NCI-H345 (cell line): ENCODE results near the gene ZNF444.
"Not testable (repeated sequence)": the region's sequence is repeated elsewhere in the genome, so short reads cannot be mapped to it uniquely, and the experiment has no call there.

ENCODE experiments used
- DNase-seq: peaks from one replicate; lab custom pipeline; 2025; lab: John Stamatoyannopoulos, UW

Gene ZNF444

GRCh38 chr19:56177564-56178243 lies 36.6 kb downstream of the ZNF444 start:
- DNase-seq: no peak

GRCh38 chr19:56189785-56190184 lies 48.7 kb downstream of the ZNF444 start:
- no peak for DNase-seq

DNA sequence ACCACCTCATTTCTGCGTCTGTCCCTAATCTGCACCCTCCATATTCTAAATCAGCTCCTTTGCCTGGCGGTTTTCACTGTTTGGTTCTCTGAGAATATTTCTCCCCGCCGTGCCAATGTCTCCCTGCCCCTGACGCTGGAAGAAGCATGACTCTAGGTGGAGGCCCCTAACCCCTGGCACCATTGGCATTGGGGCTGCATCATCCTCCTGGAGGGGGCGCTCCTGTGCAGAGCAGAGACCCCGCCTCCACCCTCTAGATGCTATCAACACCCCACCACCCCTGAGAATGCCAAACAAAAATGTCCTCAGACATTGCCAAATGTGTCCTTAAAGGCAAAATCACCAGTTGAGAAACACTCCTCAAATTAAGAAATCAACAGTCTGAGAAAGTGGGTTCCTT lies 50.0 kb downstream of the ZNF444 start:
- no peak for DNase-seq

GRCh38 chr19:56191711-56192110 lies 50.6 kb downstream of the ZNF444 start:
- DNase-seq: no peak

DNA sequence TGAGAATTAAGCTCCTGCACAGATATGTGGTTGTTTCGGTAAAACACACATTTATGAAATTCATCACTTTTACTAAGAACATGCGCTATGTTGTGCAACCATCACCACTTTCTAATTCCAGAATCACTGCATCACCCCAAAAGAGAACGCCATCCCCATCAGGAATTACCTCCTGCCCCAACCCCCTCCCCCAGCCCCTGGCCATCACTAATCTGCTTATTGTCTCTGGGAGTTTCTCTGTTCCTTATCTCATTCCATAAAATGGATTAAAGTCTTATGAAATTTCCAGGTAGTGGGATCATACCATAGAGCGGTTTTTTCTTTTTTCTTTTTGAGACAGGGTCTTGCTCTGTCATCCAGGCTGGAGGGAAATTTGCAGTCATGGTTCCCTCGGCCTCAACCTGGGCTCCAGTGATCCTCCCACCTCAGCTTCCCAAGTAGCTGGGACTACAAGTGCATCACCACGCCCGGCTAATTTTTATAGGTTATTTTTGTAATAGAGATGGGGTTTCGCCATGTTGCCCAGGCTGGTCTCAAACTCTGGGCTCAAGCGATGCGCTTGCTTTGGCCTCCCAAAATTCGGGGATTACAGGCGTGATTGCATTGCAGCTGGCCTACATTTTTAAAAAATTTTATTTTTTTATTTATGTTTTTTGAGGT lies 53.0 kb downstream of the ZNF444 start:
- DNase-seq: no peak

GRCh38 chr19:56197646-56198045 lies 56.6 kb downstream of the ZNF444 start, which contains the start of gene ZSCAN5B:
Gene ZSCAN5B (minus strand): TSS chr19:56197783. CDS start chr19:56193052, 4,731 bp downstream.
- not testable (repeated sequence) for DNase-seq

DNA sequence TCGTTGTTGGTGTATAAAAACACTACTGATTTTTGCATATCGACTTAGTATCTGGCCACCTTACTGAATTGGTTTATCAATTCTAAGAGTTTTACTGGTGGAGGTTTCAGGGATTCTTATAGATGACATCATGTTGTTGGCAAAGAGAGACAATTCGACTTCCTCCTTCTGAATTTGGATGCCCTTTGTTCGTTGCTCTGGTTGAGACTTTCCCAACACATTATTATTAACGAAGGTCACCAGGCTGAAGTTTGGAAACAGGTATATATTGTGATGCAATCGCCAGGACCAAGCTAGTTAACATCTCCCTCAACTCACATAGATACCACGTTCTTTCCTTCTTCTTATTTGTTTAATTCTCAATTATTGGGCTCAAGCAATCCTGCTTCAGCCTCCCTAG lies 58.6 kb downstream of the ZNF444 start:
- no peak for DNase-seq

DNA sequence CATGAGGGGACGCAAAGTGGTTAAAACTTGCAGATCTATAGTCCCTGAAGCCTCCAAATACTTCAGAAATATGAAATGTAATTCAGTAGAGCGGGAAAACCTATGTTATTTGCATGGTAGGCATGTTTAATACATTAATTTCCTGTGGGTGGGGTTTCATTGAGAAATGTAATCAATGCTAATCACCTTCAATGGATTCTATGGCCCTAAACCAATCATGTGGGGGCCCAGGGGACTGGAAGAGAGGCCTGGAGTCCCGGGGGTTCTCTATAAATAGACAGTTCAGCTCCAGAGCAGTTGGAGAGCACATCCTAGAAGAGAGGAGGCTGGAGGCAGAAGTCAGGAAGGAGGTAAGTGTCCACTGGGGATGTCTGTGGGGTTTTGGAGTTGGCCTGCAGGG lies 60.9 kb downstream of the ZNF444 start, which contains the start of gene ZSCAN5C:
ZSCAN5C (plus strand) TSS at position 301 of the 400 bp plus-strand sequence. CDS start 3,641 bp downstream, outside the sequence.
- no peak for DNase-seq

- DNase-seq: not testable (repeated sequence)
Observed at GRCh38 chr19:56207581-56207980, 66.5 kb downstream of the ZNF444 start.

GRCh38 chr19:56209091-56209490 lies 68.0 kb downstream of the ZNF444 start:
- DNase-seq: no peak

GRCh38 chr19:56210036-56210435 lies 68.9 kb downstream of the ZNF444 start:
- not testable (repeated sequence) for DNase-seq
